ENCODE measurements around the gene ADCY9.
"Not testable (repeated sequence)": the region's sequence is repeated elsewhere in the genome, so short reads cannot be mapped to it uniquely, and the experiment has no call there.

The ADCY9 gene

GRCh38 chr16:4046221-4046620 lies 70.0 kb downstream of the ADCY9 start:
- H3K27ac ChIP-seq (ENCODE audit: low read length), result no peak overlapping the region
- no peaks in the 10 kb centered on the region for H3K9me3 ChIP-seq (ENCODE audit: control insufficient read depth in 1 of 2, low read length in 2 of 2)
- H3K36me3 ChIP-seq (ENCODE audit: control insufficient read depth in 1 of 2, insufficient read depth in 2 of 2, low read length in 2 of 2), result no peaks in the 10 kb centered on the region
- no peak overlapping the region for H3K4me3 ChIP-seq (ENCODE audit: low read depth in 1 of 2, low read length in 2 of 2)
- H3K27me3 ChIP-seq (ENCODE audit: low read depth, low read length), result no peaks in the 10 kb centered on the region
- peaks cover 0 to 15% of the 10 kb centered on the region in 2 donors for H3K4me1 ChIP-seq (ENCODE audit: control insufficient read depth in 1 of 2, insufficient read depth in 2 of 2, low read length in 2 of 2)

- H3K36me3 ChIP-seq (ENCODE audit: control insufficient read depth in 1 of 2, insufficient read depth in 2 of 2, low read length in 2 of 2); H3K9me3 ChIP-seq (ENCODE audit: control insufficient read depth in 1 of 2, low read length in 2 of 2); H3K27me3 ChIP-seq (ENCODE audit: low read depth, low read length); H3K4me3 ChIP-seq (ENCODE audit: low read depth in 1 of 2, low read length in 2 of 2); H3K27ac ChIP-seq (ENCODE audit: low read length): not testable (repeated sequence)
- H3K4me1 ChIP-seq (ENCODE audit: control insufficient read depth in 1 of 2, insufficient read depth in 2 of 2, low read length in 2 of 2), result peaks cover 0 to 15% of the 10 kb centered on the region in 2 donors
These were observed 70.7 kb downstream of the ADCY9 start for GRCh38 chr16:4045561-4045960.

GRCh38 chr16:4042581-4042980 lies 73.7 kb downstream of the ADCY9 start:
- Histone ChIP-seq H3K27me3 (ENCODE audit: low read depth, low read length) (no peaks in the 10 kb centered on the region), H3K36me3 (ENCODE audit: control insufficient read depth in 1 of 2, insufficient read depth in 2 of 2, low read length in 2 of 2) (no peaks in the 10 kb centered on the region), H3K4me3 (ENCODE audit: low read depth in 1 of 2, low read length in 2 of 2) (no peak overlapping the region), H3K9me3 (ENCODE audit: control insufficient read depth in 1 of 2, low read length in 2 of 2) (no peaks in the 10 kb centered on the region), H3K4me1 (ENCODE audit: control insufficient read depth in 1 of 2, insufficient read depth in 2 of 2, low read length in 2 of 2) (peaks cover 0 to 11% of the 10 kb centered on the region in 2 donors), H3K27ac (ENCODE audit: low read length) (no peak overlapping the region)

- no peak overlapping the region for H3K4me3 ChIP-seq (ENCODE audit: low read depth in 1 of 2, low read length in 2 of 2)
- H3K36me3 ChIP-seq (ENCODE audit: control insufficient read depth in 1 of 2, insufficient read depth in 2 of 2, low read length in 2 of 2), result no peaks in the 10 kb centered on the region
- H3K9me3 ChIP-seq (ENCODE audit: control insufficient read depth in 1 of 2, low read length in 2 of 2), result no peaks in the 10 kb centered on the region
- no peaks in the 10 kb centered on the region for H3K27me3 ChIP-seq (ENCODE audit: low read depth, low read length)
- H3K27ac ChIP-seq (ENCODE audit: low read length), result no peak overlapping the region
- H3K4me1 ChIP-seq (ENCODE audit: control insufficient read depth in 1 of 2, insufficient read depth in 2 of 2, low read length in 2 of 2), result no peaks in the 10 kb centered on the region
These were observed 77.8 kb downstream of the ADCY9 start for GRCh38 chr16:4038448-4038847.

GRCh38 chr16:4036952-4037351 lies 79.3 kb downstream of the ADCY9 start:
- H3K9me3 ChIP-seq (ENCODE audit: control insufficient read depth in 1 of 2, low read length in 2 of 2); H3K4me1 ChIP-seq (ENCODE audit: control insufficient read depth in 1 of 2, insufficient read depth in 2 of 2, low read length in 2 of 2); H3K4me3 ChIP-seq (ENCODE audit: low read depth in 1 of 2, low read length in 2 of 2); H3K27ac ChIP-seq (ENCODE audit: low read length); H3K27me3 ChIP-seq (ENCODE audit: low read depth, low read length); H3K36me3 ChIP-seq (ENCODE audit: control insufficient read depth in 1 of 2, insufficient read depth in 2 of 2, low read length in 2 of 2): not testable (repeated sequence)

GRCh38 chr16:4034963-4035362 lies 81.3 kb downstream of the ADCY9 start:
- Histone ChIP-seq H3K4me3 (ENCODE audit: low read depth in 1 of 2, low read length in 2 of 2) (no peak overlapping the region), H3K27me3 (ENCODE audit: low read depth, low read length) (no peaks in the 10 kb centered on the region), H3K27ac (ENCODE audit: low read length) (no peak overlapping the region), H3K4me1 (ENCODE audit: control insufficient read depth in 1 of 2, insufficient read depth in 2 of 2, low read length in 2 of 2) (no peaks in the 10 kb centered on the region), H3K9me3 (ENCODE audit: control insufficient read depth in 1 of 2, low read length in 2 of 2) (no peaks in the 10 kb centered on the region), H3K36me3 (ENCODE audit: control insufficient read depth in 1 of 2, insufficient read depth in 2 of 2, low read length in 2 of 2) (no peaks in the 10 kb centered on the region)

GRCh38 chr16:4033951-4034350 lies 82.3 kb downstream of the ADCY9 start:
- Histone ChIP-seq H3K9me3 (ENCODE audit: control insufficient read depth in 1 of 2, low read length in 2 of 2) (no peaks in the 10 kb centered on the region), H3K4me3 (ENCODE audit: low read depth in 1 of 2, low read length in 2 of 2) (no peak overlapping the region), H3K27ac (ENCODE audit: low read length) (no peak overlapping the region), H3K27me3 (ENCODE audit: low read depth, low read length) (no peaks in the 10 kb centered on the region), H3K36me3 (ENCODE audit: control insufficient read depth in 1 of 2, insufficient read depth in 2 of 2, low read length in 2 of 2) (no peaks in the 10 kb centered on the region), H3K4me1 (ENCODE audit: control insufficient read depth in 1 of 2, insufficient read depth in 2 of 2, low read length in 2 of 2) (no peaks in the 10 kb centered on the region)

GRCh38 chr16:4032768-4033167 lies 83.5 kb downstream of the ADCY9 start:
- Histone ChIP-seq H3K36me3 (ENCODE audit: control insufficient read depth in 1 of 2, insufficient read depth in 2 of 2, low read length in 2 of 2) (no peaks in the 10 kb centered on the region), H3K27me3 (ENCODE audit: low read depth, low read length) (no peaks in the 10 kb centered on the region), H3K27ac (ENCODE audit: low read length) (no peak overlapping the region), H3K4me1 (ENCODE audit: control insufficient read depth in 1 of 2, insufficient read depth in 2 of 2, low read length in 2 of 2) (no peaks in the 10 kb centered on the region), H3K9me3 (ENCODE audit: control insufficient read depth in 1 of 2, low read length in 2 of 2) (no peaks in the 10 kb centered on the region), H3K4me3 (ENCODE audit: low read depth in 1 of 2, low read length in 2 of 2) (no peak overlapping the region)

- no peaks in the 10 kb centered on the region for H3K27me3 ChIP-seq (ENCODE audit: low read depth, low read length)
- no peaks in the 10 kb centered on the region for H3K9me3 ChIP-seq (ENCODE audit: control insufficient read depth in 1 of 2, low read length in 2 of 2)
- H3K36me3 ChIP-seq (ENCODE audit: control insufficient read depth in 1 of 2, insufficient read depth in 2 of 2, low read length in 2 of 2), result no peaks in the 10 kb centered on the region
- no peak overlapping the region for H3K4me3 ChIP-seq (ENCODE audit: low read depth in 1 of 2, low read length in 2 of 2)
- H3K4me1 ChIP-seq (ENCODE audit: control insufficient read depth in 1 of 2, insufficient read depth in 2 of 2, low read length in 2 of 2), result no peaks in the 10 kb centered on the region
- H3K27ac ChIP-seq (ENCODE audit: low read length), result no peak overlapping the region
These were observed 88.1 kb downstream of the ADCY9 start for GRCh38 chr16:4028144-4028543.

- Histone ChIP-seq H3K4me3 (ENCODE audit: low read depth in 1 of 2, low read length in 2 of 2) (no peak overlapping the region), H3K27me3 (ENCODE audit: low read depth, low read length) (no peaks in the 10 kb centered on the region), H3K27ac (ENCODE audit: low read length) (no peak overlapping the region), H3K9me3 (ENCODE audit: control insufficient read depth in 1 of 2, low read length in 2 of 2) (no peaks in the 10 kb centered on the region), H3K4me1 (ENCODE audit: control insufficient read depth in 1 of 2, insufficient read depth in 2 of 2, low read length in 2 of 2) (no peaks in the 10 kb centered on the region), H3K36me3 (ENCODE audit: control insufficient read depth in 1 of 2, insufficient read depth in 2 of 2, low read length in 2 of 2) (no peaks in the 10 kb centered on the region)
These were observed 89.4 kb downstream of the ADCY9 start for GRCh38 chr16:4026854-4027253.

GRCh38 chr16:4025428-4025827 lies 90.8 kb downstream of the ADCY9 start:
- Histone ChIP-seq H3K4me1 (ENCODE audit: control insufficient read depth in 1 of 2, insufficient read depth in 2 of 2, low read length in 2 of 2) (no peaks in the 10 kb centered on the region), H3K36me3 (ENCODE audit: control insufficient read depth in 1 of 2, insufficient read depth in 2 of 2, low read length in 2 of 2) (no peaks in the 10 kb centered on the region), H3K4me3 (ENCODE audit: low read depth in 1 of 2, low read length in 2 of 2) (no peak overlapping the region), H3K9me3 (ENCODE audit: control insufficient read depth in 1 of 2, low read length in 2 of 2) (no peaks in the 10 kb centered on the region), H3K27me3 (ENCODE audit: low read depth, low read length) (no peaks in the 10 kb centered on the region), H3K27ac (ENCODE audit: low read length) (no peak overlapping the region)

- H3K4me1 ChIP-seq (ENCODE audit: control insufficient read depth in 1 of 2, insufficient read depth in 2 of 2, low read length in 2 of 2), result peaks cover 0 to 15% of the 10 kb centered on the region in 2 donors
- H3K27ac ChIP-seq (ENCODE audit: low read length), result no peak overlapping the region
- H3K9me3 ChIP-seq (ENCODE audit: control insufficient read depth in 1 of 2, low read length in 2 of 2), result no peaks in the 10 kb centered on the region
- no peaks in the 10 kb centered on the region for H3K27me3 ChIP-seq (ENCODE audit: low read depth, low read length)
- no peak overlapping the region for H3K4me3 ChIP-seq (ENCODE audit: low read depth in 1 of 2, low read length in 2 of 2)
- no peaks in the 10 kb centered on the region for H3K36me3 ChIP-seq (ENCODE audit: control insufficient read depth in 1 of 2, insufficient read depth in 2 of 2, low read length in 2 of 2)
These were observed 94.3 kb downstream of the ADCY9 start for GRCh38 chr16:4021916-4022315.

Data from muscle layer of duodenum (tissue), 2 donors.